Loucy (cell line): ENCODE measurements around the gene BTN1A1.

ENCODE experiments used
- H2AFZ ChIP-seq: fragments of 200-600 bp; sonication (generic); 2 replicates; pipeline ENCODE4 v1.6.0; 2016; ENCODE audit warnings: antibody characterized with exemption, mild to moderate bottlenecking, low read length, moderate library complexity
- H3F3A ChIP-seq: fragments of 200-600 bp; 2 replicates; pipeline ENCODE4 v1.6.0; 2016; ENCODE audit warnings: antibody characterized with exemption, low read depth, mild to moderate bottlenecking
- H3K27me3 ChIP-seq: fragments of 200-600 bp; sonication (generic); 2 replicates; pipeline ENCODE4 v1.6.1; 2014; ENCODE audit warnings: low read length, mild to moderate bottlenecking; ENCODE audit not compliant: insufficient read depth, poor library complexity, severe bottlenecking
- H3K36me3 ChIP-seq: fragments of 200-600 bp; sonication (generic); 2 replicates; pipeline ENCODE4 v1.6.1; 2016; ENCODE audit warnings: low read length; ENCODE audit not compliant: insufficient read depth
- H3K4me1 ChIP-seq: fragments of 200-600 bp; sonication (generic); 2 replicates; pipeline ENCODE4 v1.5.1; 2014; ENCODE audit warnings: low read length, mild to moderate bottlenecking; ENCODE audit not compliant: insufficient read depth, poor library complexity, severe bottlenecking
- H3K4me2 ChIP-seq: fragments of 200-600 bp; sonication (generic); 2 replicates; pipeline ENCODE4 v1.6.0; 2014; ENCODE audit warnings: antibody characterized with exemption, low read length, low read depth, mild to moderate bottlenecking; ENCODE audit not compliant: poor library complexity, severe bottlenecking
- H3K4me3 ChIP-seq: fragments of 200-600 bp; sonication (generic); 2 replicates; pipeline ENCODE4 v1.5.1; 2014; ENCODE audit warnings: low read length, mild to moderate bottlenecking, mixed read lengths; ENCODE audit not compliant: poor library complexity, severe bottlenecking
- H3K79me2 ChIP-seq: fragments of 200-600 bp; sonication (generic); 2 replicates; pipeline ENCODE4 v1.6.1; 2014; ENCODE audit warnings: low read length; ENCODE audit not compliant: insufficient read depth
- H3K9ac ChIP-seq: fragments of 200-600 bp; sonication (generic); 2 replicates; pipeline ENCODE4 v1.6.0; 2014; ENCODE audit warnings: mild to moderate bottlenecking, low read depth, low read length, moderate library complexity; ENCODE audit not compliant: poor library complexity, severe bottlenecking
- H3K9me2 ChIP-seq: fragments of 200-600 bp; sonication (generic); replicated peaks from 2 replicates; pipeline ENCODE4 v1.6.1; 2016; ENCODE audit warnings: low read depth, low read length, mixed read lengths
- H3K9me3 ChIP-seq: fragments of 200-600 bp; sonication (generic); 2 replicates; pipeline ENCODE4 v1.6.1; 2014; ENCODE audit warnings: mild to moderate bottlenecking, antibody characterized with exemption, low read length, low read depth; ENCODE audit not compliant: insufficient read depth
- H4K20me1 ChIP-seq: fragments of 200-600 bp; sonication (generic); 2 replicates; pipeline ENCODE4 v1.6.0; 2014; ENCODE audit warnings: antibody characterized with exemption, low read length, mild to moderate bottlenecking; ENCODE audit not compliant: insufficient read depth, poor library complexity, severe bottlenecking
- CTCF ChIP-seq: fragments of 200-600 bp; sonication (generic); conservative IDR thresholded peaks from 2 replicates; pipeline ENCODE4 v1.5.1; 2014; ENCODE audit warnings: mild to moderate bottlenecking, antibody characterized with exemption, low read length
- EZH2phosphoT487 ChIP-seq: fragments of 200-600 bp; IDR thresholded peaks from 2 replicates; pipeline ENCODE4 v1.6.1; 2018; ENCODE audit warnings: antibody characterized with exemption, mild to moderate bottlenecking, moderate library complexity, borderline replicate concordance

BTN1A1 gene

DNA sequence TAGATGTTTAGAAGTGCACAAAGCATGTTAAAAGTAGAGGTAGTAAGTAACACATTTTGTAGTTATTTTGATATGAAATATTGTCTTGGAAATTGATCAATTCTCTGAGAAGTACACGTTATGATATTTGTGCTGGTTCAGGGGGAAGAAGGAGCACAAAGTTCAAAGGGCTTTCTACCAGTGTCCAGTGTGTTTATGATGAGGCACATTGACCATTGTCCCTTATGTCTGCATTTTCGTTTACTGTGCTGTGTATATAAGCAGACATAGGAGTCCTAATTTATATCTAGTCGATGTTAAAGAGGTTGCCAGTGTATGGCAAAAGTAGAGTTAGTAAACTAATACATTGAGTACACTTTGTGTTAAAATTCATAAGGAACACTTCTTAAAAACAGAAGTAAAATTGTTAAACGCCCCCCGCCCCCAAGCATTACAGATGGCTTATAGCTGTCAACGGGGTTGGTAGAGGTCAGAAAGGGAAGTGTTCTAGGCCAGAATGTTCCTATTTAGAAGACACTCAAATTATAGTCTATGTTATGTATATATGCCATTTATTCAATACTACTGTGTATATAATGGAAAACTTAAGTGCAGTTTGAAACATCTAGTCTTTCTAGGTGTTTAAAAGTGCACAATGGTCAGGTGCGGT is 24.7 kb downstream of the BTN1A1 start:
- Histone ChIP-seq H3F3A (peaks cover 2% of the 10 kb centered on the region; the same call in 1 of the 2 replicates), H3K27me3 (no peaks in the 10 kb centered on the region), H3K9me3 (no peaks in the 10 kb centered on the region), H3K79me2 (no peaks in the 10 kb centered on the region), H3K4me1 (peaks cover 9% of the 10 kb centered on the region), H4K20me1 (no peaks in the 10 kb centered on the region), H3K9ac (no peak overlapping the region), H3K4me2 (no peak overlapping the region), H2AFZ (no peak overlapping the region), H3K4me3 (no peak overlapping the region), H3K9me2 (no peaks in the 10 kb centered on the region), H3K36me3 (no peaks in the 10 kb centered on the region)
- no peak for TF ChIP-seq CTCF

GRCh38 chr6:26525838-26526237 is 25.7 kb downstream of the BTN1A1 start:
- Histone ChIP-seq H3K4me1 (peaks cover 3% of the 10 kb centered on the region), H3F3A (no peaks in the 10 kb centered on the region), H3K27me3 (no peaks in the 10 kb centered on the region), H4K20me1 (no peaks in the 10 kb centered on the region), H3K4me2 (no peak overlapping the region), H2AFZ (no peak overlapping the region), H3K36me3 (no peaks in the 10 kb centered on the region), H3K9me3 (no peaks in the 10 kb centered on the region), H3K9me2 (no peaks in the 10 kb centered on the region), H3K4me3 (no peak overlapping the region), H3K79me2 (no peaks in the 10 kb centered on the region), H3K9ac (no peak overlapping the region)
- TF ChIP-seq EZH2phosphoT487, result no peak
- TF ChIP-seq CTCF, result no peak

GRCh38 chr6:26526928-26527327 is 26.8 kb downstream of the BTN1A1 start:
- no peaks in the 10 kb centered on the region for H3K27me3 ChIP-seq
- H3K4me3 ChIP-seq, result no peak overlapping the region
- no peak overlapping the region for H3K9ac ChIP-seq
- no peak overlapping the region for H2AFZ ChIP-seq
- no peaks in the 10 kb centered on the region for H3K36me3 ChIP-seq
- H3F3A ChIP-seq, result 0 out of 2 replicates have a peak, but pooled peaks cover 1% of the 10 kb centered on the region
- TF ChIP-seq CTCF (no peak), EZH2phosphoT487 (no peak)
- no peaks in the 10 kb centered on the region for H3K79me2 ChIP-seq
- no peaks in the 10 kb centered on the region for H3K9me3 ChIP-seq
- no peaks in the 10 kb centered on the region for H3K9me2 ChIP-seq
- no peaks in the 10 kb centered on the region for H4K20me1 ChIP-seq
- H3K4me2 ChIP-seq, result no peak overlapping the region
- peaks cover 3% of the 10 kb centered on the region for H3K4me1 ChIP-seq
